GM19193 (cell line): ENCODE results near the gene PPHLN1.

Source experiments
- POLR2A ChIP-seq: IDR thresholded peaks from 4 replicates; pipeline ENCODE4 v1.6.1; 2011; ENCODE audit not compliant: insufficient read depth, insufficient read length; ENCODE audit errors: extremely low read depth

The PPHLN1 gene

DNA sequence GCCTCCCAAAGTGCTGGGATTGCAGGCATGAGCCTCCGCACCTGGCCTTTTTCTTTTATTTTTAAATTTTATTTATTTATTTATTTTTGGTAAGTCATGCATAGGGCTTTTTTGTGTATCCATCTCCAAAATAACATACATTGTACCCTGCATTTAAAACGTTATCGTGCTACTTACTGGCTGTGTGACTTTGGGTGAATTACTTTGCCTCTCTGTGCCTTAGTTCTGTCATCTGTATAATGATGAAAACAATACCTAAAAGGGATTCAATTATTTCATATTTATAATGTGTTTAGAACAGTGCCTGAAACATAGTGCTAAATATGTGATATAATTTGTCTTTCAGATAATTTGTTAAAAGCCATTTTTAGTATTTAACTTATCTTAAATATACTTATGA, 19.7 kb upstream of the PPHLN1 start:
- TF ChIP-seq POLR2A: no peak

DNA sequence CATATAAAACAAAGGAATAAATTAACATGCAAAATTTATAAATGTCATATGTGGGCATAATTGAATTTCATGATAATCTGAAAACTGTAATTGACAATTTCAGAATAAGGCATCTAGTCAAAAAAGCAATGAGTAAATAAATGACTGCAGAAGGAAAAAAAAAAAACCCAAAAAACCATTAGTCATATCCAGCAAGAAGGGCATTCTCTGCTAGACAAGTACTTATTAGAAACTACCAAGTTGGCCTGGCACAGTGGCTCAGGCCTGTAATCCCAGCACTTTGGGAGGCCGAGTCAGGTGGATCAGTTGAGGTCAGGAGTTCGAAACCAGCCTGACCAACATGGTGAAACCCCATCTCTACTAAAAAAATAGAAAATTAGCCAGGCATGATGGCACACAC, 17.6 kb upstream of the PPHLN1 start:
- no peak for TF ChIP-seq POLR2A

DNA sequence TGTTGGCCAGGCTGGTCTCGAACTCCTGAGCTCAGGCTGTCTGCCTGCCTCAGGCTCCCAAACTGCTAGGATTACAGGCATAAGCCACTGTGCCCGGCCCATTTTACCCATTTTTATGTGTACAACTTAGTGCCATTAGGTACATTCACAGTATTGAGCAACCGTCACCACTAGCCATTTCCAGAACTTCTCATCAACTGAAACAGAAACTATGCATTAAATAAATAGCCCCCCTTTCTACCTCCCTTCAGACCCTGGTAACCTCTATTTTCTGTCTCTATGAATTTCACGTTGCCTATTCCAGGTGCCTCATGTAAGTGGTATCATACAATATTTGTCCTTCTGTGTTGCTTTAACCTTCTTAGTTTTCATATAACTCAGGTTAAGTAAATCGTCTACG, 16.0 kb upstream of the PPHLN1 start:
- no peak for TF ChIP-seq POLR2A

DNA sequence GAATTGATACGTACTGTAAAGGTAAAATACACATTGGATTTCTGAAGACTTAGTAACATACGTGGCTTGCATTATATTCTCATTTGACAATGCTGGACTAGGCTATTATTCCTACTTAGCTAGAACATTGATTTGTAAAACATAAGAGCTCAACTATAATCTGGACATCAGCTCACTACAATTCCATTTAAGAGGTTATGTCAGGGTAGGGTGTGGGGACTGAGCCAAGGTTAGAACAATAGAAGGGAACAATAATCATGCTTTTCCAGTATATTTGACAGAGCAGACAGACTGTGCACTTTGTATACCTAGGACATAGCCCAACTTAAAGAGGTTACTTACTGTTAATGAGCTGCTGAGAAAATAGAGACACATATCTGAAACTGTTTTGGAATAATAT, 10.9 kb upstream of the PPHLN1 start:
- no peak for TF ChIP-seq POLR2A

DNA sequence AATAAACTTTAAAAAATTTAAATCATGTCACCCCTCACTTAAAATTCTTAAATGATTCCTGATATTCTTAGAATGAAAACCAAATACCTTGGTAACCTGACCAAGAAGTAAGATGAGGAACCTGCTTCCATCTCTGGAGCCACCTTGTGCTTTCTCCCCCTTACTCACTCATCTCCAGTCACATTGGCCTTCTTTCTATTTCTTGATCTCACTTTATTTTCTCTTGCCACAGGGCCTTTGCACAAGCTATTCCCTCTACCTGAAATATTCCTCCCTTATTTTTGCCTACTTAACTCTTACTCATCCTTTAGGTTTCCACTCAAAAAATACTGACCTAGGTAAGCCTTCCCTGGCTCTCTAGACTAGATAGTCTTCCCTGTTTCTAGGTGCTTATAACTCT, 5.2 kb upstream of the PPHLN1 start:
- no peak for TF ChIP-seq POLR2A

DNA sequence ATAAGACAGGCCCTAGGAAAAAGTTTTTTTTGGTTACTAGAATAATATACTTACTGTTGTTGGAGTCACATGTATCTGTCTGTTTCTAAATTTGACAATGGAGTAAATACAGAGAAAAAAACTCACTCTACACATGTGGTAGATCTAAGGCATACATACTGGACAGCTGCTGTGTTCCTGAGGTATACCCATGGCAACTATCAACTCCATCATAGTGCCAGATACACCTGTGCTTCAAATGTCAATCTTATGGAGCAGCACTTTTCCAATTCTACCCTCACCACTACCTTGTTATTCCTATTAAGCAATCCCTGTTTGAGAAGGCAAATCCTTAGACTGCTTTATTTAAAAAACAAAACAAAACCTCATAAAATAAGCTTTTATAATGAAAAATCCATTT, 3.4 kb upstream of the PPHLN1 start:
- no peak for TF ChIP-seq POLR2A

DNA sequence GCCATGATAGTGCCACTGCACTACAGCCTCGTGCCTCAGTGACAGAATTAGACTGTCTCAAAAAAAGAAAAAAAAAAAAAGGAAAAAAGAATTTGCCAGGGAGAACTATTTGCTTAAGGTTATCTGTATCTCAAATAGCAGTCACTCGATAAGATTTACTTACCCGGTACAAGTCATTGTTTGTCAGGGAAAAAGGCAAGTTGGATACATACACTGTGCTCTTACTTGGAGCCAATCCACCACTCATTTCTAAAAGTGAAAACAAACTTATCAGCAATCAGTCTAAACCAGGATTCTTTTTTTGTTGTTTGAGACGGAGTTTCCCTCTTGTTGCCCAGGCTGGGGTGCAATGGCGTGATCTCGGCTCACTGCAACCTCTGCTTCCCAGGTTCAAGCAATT, 2.1 kb upstream of the PPHLN1 start:
- TF ChIP-seq POLR2A: no peak

DNA sequence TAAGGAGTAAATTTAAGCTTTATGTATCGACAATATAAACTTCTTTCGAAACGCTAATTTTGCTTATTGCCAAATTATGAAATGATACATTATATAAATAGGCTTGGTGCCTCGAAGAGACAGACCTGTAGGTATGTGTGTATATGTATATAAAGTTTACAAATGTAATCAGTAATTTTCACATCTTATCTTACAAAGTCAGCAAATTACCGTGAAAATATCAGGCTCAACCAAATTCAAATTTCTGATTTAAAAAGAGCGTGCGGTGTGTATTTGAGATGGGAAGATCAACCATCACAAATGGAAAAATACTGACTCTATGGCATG, 678 bp upstream of the PPHLN1 start:
- TF ChIP-seq POLR2A: no peak

DNA sequence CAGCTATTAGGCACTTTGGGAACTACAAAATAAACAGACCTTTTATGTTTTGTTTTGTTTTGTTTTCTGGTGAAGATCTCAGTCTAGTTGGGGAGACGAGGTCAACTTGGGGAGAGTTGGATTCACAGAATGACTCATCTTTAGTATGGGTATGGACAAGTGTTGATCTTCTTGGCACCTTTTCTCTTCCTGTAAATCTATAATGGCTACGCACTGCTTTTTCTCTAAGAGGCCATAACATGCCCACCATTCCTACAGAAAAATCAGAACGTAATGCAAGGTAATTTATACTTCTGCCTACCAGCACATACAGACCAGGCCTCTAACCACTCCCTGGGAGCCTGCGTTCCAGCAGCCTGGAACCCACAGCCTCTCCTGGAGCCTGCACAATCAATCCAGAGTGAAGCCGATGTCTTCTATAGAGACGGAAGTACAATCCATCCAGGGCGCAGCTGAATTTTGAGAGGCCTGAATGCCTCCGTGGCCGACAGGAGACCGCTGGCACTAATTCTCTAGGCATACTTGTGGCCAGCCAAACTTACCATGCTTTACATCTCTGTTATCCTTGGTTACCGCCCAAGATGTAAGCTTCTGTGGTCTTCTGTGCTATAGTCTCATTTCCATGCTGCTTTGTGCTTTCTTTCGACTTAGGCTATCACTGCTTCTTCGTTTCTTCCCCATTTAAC, 717 bp downstream of the PPHLN1 start:
- no peak for TF ChIP-seq POLR2A

DNA sequence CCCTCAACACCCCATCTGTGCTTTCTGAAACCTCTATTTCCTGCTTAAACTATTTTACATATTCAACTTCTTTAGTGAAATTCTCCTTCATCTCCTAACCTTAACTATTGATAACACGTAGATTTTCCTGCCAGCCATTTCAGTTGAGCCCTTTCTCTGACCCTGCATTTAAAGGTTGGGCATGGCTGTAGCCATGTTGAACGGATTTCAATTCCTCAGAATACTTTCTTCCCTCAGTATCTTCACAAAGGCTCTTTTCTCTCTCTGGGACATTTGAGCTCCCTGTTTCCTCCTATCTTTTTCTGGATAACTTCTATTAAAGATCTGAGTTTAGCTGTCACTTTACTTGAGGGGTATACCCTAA, 1.2 kb downstream of the PPHLN1 start:
- TF ChIP-seq POLR2A: no peak

DNA sequence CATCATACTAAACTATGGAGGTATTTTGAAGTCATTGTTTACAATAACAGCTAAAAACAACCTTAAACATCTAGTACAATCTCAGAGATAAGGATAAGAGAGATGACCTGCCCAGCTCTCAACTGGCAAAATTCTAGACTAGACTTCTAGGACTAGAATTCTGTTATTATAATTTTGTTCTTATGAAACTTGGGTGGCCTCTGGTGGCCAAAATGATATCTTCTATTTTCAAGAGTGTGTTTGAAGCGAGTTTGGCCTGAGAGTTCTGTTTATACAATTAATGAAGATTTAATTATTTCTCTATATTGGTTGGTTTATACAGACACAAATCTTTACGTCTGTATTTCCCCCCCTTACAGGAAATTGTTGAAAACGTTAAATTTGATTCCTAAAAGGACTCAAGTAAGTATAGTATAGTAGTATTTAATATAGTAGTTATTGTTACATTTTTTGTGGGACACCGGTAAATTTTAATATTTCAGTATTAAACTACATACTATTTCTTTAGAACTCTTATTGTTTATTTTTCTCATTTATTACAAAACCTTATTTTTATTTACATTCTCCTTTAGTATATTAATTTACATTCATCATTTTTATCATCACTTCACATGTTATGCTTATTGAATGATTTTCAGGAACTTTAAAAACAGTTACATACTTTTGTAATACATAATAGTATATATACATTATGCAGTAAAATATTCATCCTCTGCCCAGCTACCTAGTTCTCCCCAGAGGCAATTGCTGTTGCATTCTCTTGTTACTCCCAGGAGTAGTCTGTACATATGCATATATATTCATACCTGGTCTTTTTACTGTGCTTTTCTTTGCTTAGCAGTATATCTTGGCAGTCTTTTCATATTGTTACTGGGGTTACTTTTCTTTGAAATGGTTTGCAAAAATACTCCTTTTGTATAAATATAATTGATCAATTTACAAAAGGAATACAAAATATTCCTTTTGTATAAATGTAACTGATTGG, 6.6 kb downstream of the PPHLN1 start:
- TF ChIP-seq POLR2A: no peak

DNA sequence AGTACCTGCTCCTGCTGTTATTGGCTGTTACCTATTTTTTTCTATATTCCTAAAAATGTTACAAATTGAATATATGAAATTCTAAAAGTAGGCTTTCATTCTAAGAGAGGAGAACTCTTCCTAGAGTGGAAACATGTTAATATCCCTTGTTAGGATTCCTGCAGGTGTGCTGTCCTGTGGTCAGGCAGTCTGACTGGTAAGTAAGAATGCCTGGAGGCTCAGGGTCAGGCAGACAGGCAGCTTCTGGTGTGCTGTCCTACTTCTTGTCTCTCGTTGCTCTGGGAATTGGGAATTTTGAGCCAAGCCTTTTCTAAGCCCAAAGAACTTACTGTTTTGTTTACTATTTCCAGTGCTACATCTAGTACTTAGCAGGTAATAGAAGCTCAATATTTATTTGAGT, 10.3 kb downstream of the PPHLN1 start:
- TF ChIP-seq POLR2A: no peak

DNA sequence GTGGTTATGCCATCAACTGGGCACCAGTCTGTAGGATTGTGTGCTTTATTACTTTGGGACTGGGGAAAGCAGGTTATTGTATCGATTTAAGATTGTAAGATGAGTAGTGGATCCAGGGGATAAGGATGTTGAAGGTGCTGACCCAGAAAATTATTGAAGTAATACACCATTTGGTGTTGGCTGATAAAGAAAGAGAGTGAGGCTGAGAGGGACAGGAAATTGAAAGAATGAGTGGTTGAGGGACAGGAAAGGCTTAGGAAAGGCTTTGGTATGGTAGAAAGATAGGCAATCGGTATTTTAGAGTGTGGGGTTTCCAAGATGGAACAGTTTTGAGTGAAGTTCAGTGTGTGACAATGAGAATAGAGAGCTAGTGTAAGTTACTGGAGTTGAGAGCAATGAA, 12.3 kb downstream of the PPHLN1 start:
- no peak for TF ChIP-seq POLR2A

DNA sequence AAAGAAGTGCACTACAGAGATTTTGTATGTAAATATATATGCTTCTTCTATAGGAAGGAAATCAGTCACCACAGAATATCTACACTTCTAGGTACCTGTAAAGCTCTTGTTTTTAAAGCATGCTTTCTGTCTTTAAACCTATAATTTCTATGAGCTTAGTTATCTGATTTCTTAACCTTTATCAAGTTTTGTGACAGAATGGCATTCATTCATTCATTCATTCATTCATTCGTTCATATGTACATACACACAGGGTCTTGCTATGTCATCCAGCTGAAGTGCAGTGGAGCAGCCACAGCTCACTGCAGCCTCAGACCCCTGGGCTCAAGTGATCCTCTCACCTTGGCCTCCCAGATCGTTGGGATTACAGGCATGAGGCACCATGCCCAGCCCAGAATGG, 16.1 kb downstream of the PPHLN1 start:
- TF ChIP-seq POLR2A: no peak

DNA sequence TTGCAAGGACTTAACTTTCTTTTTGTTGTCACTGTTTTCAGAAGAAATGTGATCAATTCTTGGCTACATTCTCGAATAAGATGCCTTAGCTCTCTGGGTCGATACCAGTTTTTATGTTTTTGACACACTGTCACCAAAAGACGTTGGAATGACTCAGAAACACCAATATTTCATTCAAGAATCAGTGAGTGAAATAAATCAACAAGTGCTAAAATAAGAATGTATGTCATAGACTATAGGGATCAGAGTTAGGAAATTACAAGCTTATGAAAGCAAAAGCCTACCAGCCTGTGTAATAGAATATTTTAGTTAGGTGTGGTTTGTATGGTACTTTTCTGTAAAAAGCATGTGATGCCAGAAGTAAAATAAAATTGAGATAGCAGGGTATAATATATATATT, 17.8 kb downstream of the PPHLN1 start:
- no peak for TF ChIP-seq POLR2A

DNA sequence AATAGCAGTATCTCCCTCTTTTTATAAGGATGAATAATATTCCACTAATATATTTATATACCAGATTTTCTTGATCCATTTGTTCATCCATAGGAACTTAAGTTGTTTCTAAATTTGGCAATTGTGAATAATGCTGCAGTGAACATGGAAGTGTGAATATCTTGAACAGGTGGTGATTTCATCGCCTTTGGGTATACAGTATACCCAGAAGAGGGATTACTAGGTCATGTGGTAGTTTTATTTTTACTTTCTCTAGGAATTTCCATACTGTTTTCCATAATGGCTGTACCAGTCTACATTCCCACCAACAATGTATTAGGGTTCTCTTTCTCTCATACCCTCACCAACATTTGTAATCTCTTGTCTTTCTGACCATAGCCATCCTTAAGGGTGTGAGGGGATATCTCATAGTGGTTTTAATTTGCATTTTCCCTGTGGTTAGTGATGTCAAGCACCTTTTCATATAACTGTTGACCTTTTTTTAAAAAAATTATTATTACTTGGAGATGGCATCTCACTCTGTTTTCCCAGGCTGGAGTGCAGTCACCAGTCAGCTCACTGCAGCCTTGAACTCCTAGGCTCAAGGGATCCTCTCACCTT, 20.5 kb downstream of the PPHLN1 start:
- no peak for TF ChIP-seq POLR2A
